Stomach (tissue), 9 donors: ENCODE results near the gene FAM107B. TPM values are rescaled to one million over a fixed set of nuclear protein-coding genes. Genes with fewer than 3 reads are reported as not detected.
A peak's percentile ranks its signal among the peaks of the same experiment; 100 is the strongest.

Source experiments
- DNase-seq, 2 donors: peaks; one replicate each; pipeline versions ENCODE4 v3.0.0 to v3.0.0-alpha.2; 2013 to 2019
- H3K27ac ChIP-seq, 5 donors: fragments of 200-600 bp in 4 of 5; sonication (generic) in 4 of 5; one replicate each; pipeline ENCODE4 v1.5.1; 2013 to 2019; ENCODE audit warnings: mild to moderate bottlenecking in 1 of 5, moderate library complexity in 1 of 5
- H3K27me3 ChIP-seq, 3 donors: fragments of 200-600 bp; sonication (generic); one replicate each; pipeline ENCODE4 v1.5.1; 2017 to 2019; ENCODE audit warnings: mixed run types in 1 of 3
- H3K36me3 ChIP-seq, 4 donors: fragments of 200-600 bp; sonication (generic); 1 replicate in 3 of 4; 2 replicates in 1 of 4; pipeline ENCODE4 v1.5.1; 2016 to 2019
- H3K4me1 ChIP-seq, 4 donors: fragments of 200-600 bp; sonication (generic); one replicate each; pipeline ENCODE4 v1.5.1; 2016 to 2019
- H3K4me3 ChIP-seq, 4 donors: fragments of 200-600 bp; sonication (generic) in 3 of 4; one replicate each; pipeline ENCODE4 v1.5.1; 2016 to 2019; ENCODE audit warnings: mild to moderate bottlenecking in 1 of 4
- H3K9me3 ChIP-seq, 4 donors: fragments of 200-600 bp; sonication (generic); one replicate each; pipeline ENCODE4 v1.5.1; 2016 to 2019
- CTCF ChIP-seq, 7 experiments: fragments of 450-650 bp in 4 of 7; fragments of 200-600 bp in 3 of 7; sonication (generic) in 3 of 7; IDR thresholded peaks; one replicate each; pipeline ENCODE4 v1.5.1; 2016 to 2019; ENCODE audit warnings: antibody characterized with exemption in 7 of 7, control low read depth in 2 of 7, mild to moderate bottlenecking in 1 of 7
- EP300 ChIP-seq: sonication (generic); formaldehyde crosslinking; IDR thresholded peaks from one replicate; pipeline ENCODE4 v1.6.1; 2017; ENCODE audit warnings: antibody characterized with exemption
- POLR2A ChIP-seq, 4 donors: fragments of 450-650 bp; IDR thresholded peaks; one replicate each; pipeline ENCODE4 v1.6.1; 2016; ENCODE audit warnings: antibody characterized with exemption in 4 of 4, control low read depth in 2 of 4, mild to moderate bottlenecking in 1 of 4, moderate library complexity in 1 of 4
- POLR2AphosphoS5 ChIP-seq, 3 donors: sonication (generic); formaldehyde crosslinking; IDR thresholded peaks; one replicate each; pipeline ENCODE4 v1.6.1; 2016; ENCODE audit warnings: antibody characterized with exemption in 3 of 3
- WGBS, 5 donors: extraction: QIAGEN DNeasy Blood & Tissue Kit in 3 of 5; methylation state at CpG; one replicate each; pipeline versions ENCODE4 v1.1.5 to v1.1.7; 2013 to 2018; 5-methylcytosine and 5-hydroxymethylcytosine counted together
- intact Hi-C: fragments of 100-400 bp; cut with DNase I; formaldehyde crosslinking; loops from one replicate; pipeline ENCODE4 v1.15.1; 2023; ENCODE audit warnings: low total_unique reads
- polyA plus RNA-seq, 3 donors: library from polyadenylated mRNA; stranded (reverse); fragments of 200-250 nt; gene quantifications; one replicate each; pipeline ENCODE4 v1.2.3, GENCODE V29; 2013
- total RNA-seq, 5 donors: library from RNA; depleted of rRNA; stranded (reverse); fragments of >200 nt; gene quantifications; one replicate each; pipeline versions ENCODE4 v1.1.0 to v1.2.3, GENCODE V29; 2014 to 2016
- donor health status: healthy with polysubstance abuse.
- donor health status: Bipolar disorder and iron deficiency.
- donor health status: healthy.

Gene FAM107B
- total and polyA plus RNA-seq, 8 donors = 18.7 to 397 (median 160) TPM

- peaks cover 0 to 18% (median 3%) of the 10 kb centered on the region in 4 donors for H3K4me1 ChIP-seq
- WGBS, 5 donors = 75 to 97% (median 91%) methylated on average over 9 of the region's 9 CpGs
- no peaks in the 10 kb centered on the region for H3K36me3 ChIP-seq
- no peaks in the 10 kb centered on the region for H3K27me3 ChIP-seq
- no peak for DNase-seq
- TF ChIP-seq EP300 (no peak), POLR2A (IDR thresholded peaks at IDR 0.05) (no peak), CTCF (IDR thresholded peaks at IDR 0.05) (no peak), POLR2AphosphoS5 (IDR thresholded peaks at IDR 0.05) (no peak)
- intact Hi-C loops = no loop called here
- H3K4me3 ChIP-seq = no peak overlapping the region
- H3K9me3 ChIP-seq = no peaks in the 10 kb centered on the region
- no peak overlapping the region for H3K27ac ChIP-seq
These were observed 1.8 kb upstream of the FAM107B start for GRCh38 chr10:14776546-14776945.

- Histone ChIP-seq H3K27ac (no peak overlapping the region), H3K36me3 (no peaks in the 10 kb centered on the region), H3K27me3 (no peaks in the 10 kb centered on the region), H3K4me1 (peaks cover 0 to 18% (median 3%) of the 10 kb centered on the region in 4 donors), H3K9me3 (no peaks in the 10 kb centered on the region), H3K4me3 (no peak overlapping the region)
- DNase-seq = no peak
- intact Hi-C loops = no loop called here
- 78 to 86% (median 85%) methylated on average over 3 of the region's 3 CpGs for WGBS, 5 donors
- no peak for TF ChIP-seq POLR2AphosphoS5 (IDR thresholded peaks at IDR 0.05)
- no peak for TF ChIP-seq POLR2A (IDR thresholded peaks at IDR 0.05)
These were observed 959 bp upstream of the FAM107B start for GRCh38 chr10:14775656-14776055.

DNA sequence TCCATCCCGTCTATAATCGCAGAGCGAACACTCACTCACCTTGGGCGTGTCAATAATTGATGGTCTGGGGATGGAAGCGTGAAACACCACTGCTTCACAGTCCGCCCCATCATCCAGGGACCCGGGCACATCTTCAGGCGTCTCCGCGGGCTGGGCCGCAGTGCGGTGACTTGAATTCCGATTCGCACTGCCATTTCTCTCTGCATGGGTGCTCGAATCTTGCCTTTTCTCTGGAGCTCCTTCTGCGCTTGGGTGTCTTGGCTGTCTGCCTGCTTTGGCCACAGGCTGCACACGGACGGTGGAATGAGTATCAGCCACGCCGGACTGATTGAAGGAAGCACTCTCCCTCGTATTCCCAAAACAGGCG, 500 bp downstream of the FAM107B start:
- DNase-seq = no peak
- Histone ChIP-seq H3K4me3 (no peak overlapping the region), H3K9me3 (no peaks in the 10 kb centered on the region), H3K27me3 (no peaks in the 10 kb centered on the region), H3K4me1 (peaks cover 0 to 14% (median 0%) of the 10 kb centered on the region in 4 donors), H3K36me3 (no peaks in the 10 kb centered on the region), H3K27ac (peak overlapping the region in 2 of 5 donors; percentile 20 to 48)
- WGBS, 5 donors = 84 to 94% (median 91%) methylated on average over 10 to 22 of the region's 22 CpGs
- TF ChIP-seq CTCF (IDR thresholded peaks at IDR 0.05) = no peak
- intact Hi-C loops = no loop called here

DNA sequence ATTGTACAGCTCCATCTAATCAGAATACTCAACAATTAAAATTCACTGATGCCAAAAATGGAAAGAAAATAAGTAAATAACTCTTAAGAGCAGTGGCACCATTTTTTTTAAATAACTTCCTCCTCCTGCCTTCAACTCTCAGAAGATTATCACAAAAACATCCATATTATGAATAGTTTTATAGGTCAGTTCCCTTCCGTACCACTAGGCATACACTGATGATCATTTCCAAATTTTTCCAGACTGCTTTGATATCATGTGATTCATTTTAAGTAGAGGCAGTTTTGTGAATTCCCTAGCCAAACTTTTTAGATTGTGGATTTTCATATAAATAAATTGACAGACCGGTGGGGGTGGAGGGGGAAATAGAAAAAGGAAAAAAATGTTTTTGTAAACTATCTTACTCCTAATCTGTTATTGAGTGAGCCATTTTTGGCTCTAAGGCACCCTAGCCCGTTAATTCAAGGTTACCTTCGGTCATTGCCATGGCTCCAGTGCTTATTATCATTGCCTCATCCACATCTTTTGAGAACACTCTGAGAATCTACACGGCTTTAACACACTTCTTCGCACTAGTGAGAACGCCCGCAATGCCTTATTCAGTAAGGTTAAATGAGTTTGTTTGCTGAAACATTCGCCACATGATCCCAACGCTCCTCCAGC, 1.0 kb downstream of the FAM107B start:
- peaks cover 0 to 9% (median 0%) of the 10 kb centered on the region in 4 donors for H3K4me1 ChIP-seq
- no peak for DNase-seq
- TF ChIP-seq EP300 = no peak
- TF ChIP-seq POLR2AphosphoS5 (IDR thresholded peaks at IDR 0.05) = peak in 2 of 3 donors; percentile 7 to 27
- TF ChIP-seq CTCF (IDR thresholded peaks at IDR 0.05) = no peak
- 80 to 88% (median 82%) methylated on average over 10 of the region's 10 CpGs for WGBS, 5 donors
- no peaks in the 10 kb centered on the region for H3K36me3 ChIP-seq
- intact Hi-C loops = no loop called here
- H3K9me3 ChIP-seq = no peaks in the 10 kb centered on the region
- H3K27me3 ChIP-seq = no peaks in the 10 kb centered on the region
- no peak overlapping the region for H3K4me3 ChIP-seq
- peak overlapping the region in 1 of 5 donors; percentile 48 for H3K27ac ChIP-seq

DNA sequence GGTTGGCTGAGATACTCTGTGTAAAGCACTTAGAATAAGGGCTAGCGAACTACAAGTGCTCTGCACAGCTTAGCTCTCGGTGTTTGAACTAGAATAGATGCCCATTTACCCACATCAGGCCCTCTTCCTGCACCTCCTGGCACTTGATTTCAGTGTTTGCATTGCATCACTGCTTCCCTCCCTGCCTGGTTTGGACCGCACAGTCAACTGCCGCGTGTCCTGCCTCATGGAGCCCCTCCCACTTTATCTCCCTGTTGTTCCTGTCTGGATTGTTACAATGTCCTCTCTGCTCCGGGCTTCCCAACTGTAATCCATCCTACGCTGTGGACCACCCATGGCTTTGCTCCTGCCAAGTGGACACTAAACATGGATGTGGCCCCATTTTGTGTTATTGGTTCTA, 2.3 kb downstream of the FAM107B start:
- DNase-seq = peak in 1 of 2 donors; percentile 46
- 51 to 66% (median 52%) methylated on average over 7 of the region's 7 CpGs for WGBS, 5 donors
- Histone ChIP-seq H3K9me3 (no peaks in the 10 kb centered on the region), H3K27me3 (no peaks in the 10 kb centered on the region), H3K4me3 (no peak overlapping the region), H3K27ac (no peak overlapping the region), H3K36me3 (no peaks in the 10 kb centered on the region), H3K4me1 (peaks cover 0 to 6% (median 0%) of the 10 kb centered on the region in 4 donors)
- intact Hi-C loops = no loop called here
- TF ChIP-seq POLR2AphosphoS5 (IDR thresholded peaks at IDR 0.05) (no peak), EP300 (no peak), POLR2A (IDR thresholded peaks at IDR 0.05) (no peak), CTCF (IDR thresholded peaks at IDR 0.05) (no peak)
